ENCODE results near the gene HLA-DOA. TPM values are rescaled to one million over a fixed set of nuclear protein-coding genes. Genes with fewer than 3 reads are reported as not detected.

Gene HLA-DOA
- total RNA-seq, 1 donor from 2014 or later, result 9.7 TPM

DNA sequence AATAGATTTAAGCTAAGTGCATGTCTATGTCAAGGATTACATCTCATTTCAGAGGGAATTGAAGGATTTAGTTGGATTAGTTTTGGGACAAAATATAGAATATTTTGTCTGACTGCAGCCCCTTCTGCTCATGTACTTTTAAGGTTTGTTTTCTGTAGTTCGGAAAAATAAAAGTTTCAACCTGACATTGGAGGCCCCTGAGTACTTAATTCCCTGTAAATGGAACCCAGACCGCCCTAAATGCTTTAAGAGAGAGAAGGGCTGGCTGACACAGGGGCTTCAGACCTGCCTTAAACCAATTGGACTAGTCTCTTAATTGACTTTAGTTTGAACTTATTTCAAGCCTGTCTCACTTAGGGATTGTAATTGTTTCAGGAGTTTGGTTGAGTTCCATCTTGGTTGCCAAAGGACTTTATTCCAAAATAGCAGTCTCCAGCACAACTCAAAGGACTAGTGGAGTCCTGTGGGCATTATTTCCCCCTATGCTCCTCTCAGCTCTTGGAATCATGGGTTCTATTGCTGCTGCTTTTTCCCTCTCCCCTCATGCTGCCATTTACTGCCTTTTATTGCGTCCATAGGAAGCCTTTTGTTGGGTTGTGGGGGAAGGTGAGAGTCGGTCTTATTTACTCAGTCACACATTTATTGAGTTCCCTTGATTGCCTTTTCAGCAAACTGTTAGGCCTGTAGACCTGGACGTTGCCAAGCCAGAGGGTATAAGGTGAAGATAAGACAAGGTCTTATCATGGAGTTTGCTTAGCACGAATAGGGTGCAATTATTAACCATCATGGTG, 26.5 kb downstream of the HLA-DOA start:
- no peak for ATAC-seq
- no peak for DNase-seq (ENCODE audit: low spot score)
- intact Hi-C loops (cut with DNase I), result loop anchor here (10.0 kb wide), 1 partner anchor 48 kb away; no protein-coding TSS in a partner anchor

GRCh38 chr6:32982084-32982701, 27.2 kb downstream of the HLA-DOA start:
- DNase-seq (ENCODE audit: low spot score) (no peak), ATAC-seq (no peak)
- intact Hi-C loops (cut with DNase I), result loop anchor here (10.0 kb wide), 1 partner anchor 47 kb away; no protein-coding TSS in a partner anchor

DNA sequence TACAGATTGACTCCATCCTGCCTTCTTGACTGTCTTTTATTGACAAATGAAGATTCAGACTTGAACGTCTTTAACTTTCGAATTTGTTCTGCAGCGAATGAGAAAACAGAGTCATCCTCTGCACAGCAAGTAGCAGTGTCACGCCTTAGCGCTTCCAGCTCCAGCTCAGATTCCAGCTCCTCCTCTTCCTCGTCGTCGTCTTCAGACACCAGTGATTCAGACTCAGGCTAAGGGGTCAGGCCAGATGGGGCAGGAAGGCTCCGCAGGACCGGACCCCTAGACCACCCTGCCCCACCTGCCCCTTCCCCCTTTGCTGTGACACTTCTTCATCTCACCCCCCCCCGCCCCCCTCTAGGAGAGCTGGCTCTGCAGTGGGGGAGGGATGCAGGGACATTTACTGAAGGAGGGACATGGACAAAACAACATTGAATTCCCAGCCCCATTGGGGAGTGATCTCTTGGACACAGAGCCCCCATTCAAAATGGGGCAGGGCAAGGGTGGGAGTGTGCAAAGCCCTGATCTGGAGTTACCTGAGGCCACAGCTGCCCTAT, 28.8 kb downstream of the HLA-DOA start:
- intact Hi-C loops (cut with DNase I), result loop anchor here (10.0 kb wide), 1 partner anchor 46 kb away; no protein-coding TSS in a partner anchor

GRCh38 chr6:32979720-32980487, 29.5 kb downstream of the HLA-DOA start:
- ATAC-seq (no peak), DNase-seq (ENCODE audit: low spot score) (no peak)
- intact Hi-C loops (cut with DNase I), result loop anchor here (10.0 kb wide), 1 partner anchor 45 kb away; no protein-coding TSS in a partner anchor

More for the DNA sequence above, 28.8 kb downstream of the HLA-DOA start:
- ATAC-seq, result no peak
- DNase-seq (ENCODE audit: low spot score), result no peak

- intact Hi-C loops (cut with DNase I), result no loop called here
- DNase-seq (ENCODE audit: low spot score), result no peak
- ATAC-seq, result no peak
These were observed 31.5 kb downstream of the HLA-DOA start for GRCh38 chr6:32977953-32978324.

- DNase-seq (ENCODE audit: low spot score) (no peak), ATAC-seq (no peak)
- intact Hi-C loops (cut with DNase I), result no loop called here
These were observed 32.0 kb downstream of the HLA-DOA start for GRCh38 chr6:32977272-32977952.

GRCh38 chr6:32976334-32977069, 32.9 kb downstream of the HLA-DOA start:
- DNase-seq (ENCODE audit: low spot score) (no peak), ATAC-seq (no peak)
- intact Hi-C loops (cut with DNase I), result no loop called here

DNA sequence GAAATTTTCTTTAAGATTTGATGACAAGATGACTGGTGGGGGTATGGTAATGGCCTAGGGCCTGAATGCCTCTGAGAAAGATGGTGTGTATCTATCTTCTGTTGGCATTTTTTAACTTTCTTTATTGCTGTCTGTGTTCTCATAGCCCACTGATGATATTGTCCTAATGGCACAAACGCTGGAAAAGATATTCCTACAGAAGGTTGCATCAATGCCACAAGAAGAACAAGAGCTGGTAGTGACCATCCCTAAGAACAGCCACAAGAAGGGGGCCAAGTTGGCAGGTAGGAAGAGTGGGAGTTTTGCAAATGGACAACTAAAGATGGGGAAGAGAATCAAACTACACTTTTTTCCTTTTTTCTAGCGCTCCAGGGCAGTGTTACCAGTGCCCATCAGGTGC, 33.5 kb downstream of the HLA-DOA start:
- ATAC-seq (no peak), DNase-seq (ENCODE audit: low spot score) (no peak)
- intact Hi-C loops (cut with DNase I), result no loop called here

DNA sequence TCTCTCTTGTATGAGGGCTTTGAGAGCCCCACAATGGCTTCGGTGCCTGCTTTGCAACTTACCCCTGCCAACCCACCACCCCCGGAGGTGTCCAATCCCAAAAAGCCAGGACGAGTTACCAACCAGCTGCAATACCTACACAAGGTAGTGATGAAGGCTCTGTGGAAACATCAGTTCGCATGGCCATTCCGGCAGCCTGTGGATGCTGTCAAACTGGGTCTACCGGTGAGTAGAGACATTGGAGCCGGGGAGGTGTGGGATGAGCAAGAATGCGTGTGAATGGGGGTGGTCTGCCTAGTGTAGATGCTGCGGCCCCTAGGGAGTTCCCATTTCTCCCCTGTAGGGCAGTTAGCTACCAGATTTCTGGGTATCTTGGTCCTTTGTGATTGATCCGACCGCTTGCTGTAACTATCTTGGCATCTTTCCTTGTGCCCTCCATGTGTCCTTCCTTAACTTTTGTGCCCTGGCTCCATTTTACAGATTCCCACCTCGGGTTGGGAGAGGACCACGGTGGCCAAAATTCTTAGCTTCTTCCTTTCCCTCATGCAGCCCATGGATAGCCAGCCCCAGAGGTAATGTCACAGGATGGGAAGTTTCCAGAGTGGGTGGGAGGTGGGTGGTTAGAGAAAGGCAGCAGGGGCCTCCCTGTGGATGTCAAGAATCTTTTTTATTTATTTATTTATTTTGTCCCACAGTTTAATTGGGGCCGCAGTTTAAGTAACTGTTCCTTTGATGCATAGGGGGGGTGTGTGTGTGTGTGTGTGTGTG, 34.7 kb downstream of the HLA-DOA start:
- no peak for DNase-seq (ENCODE audit: low spot score)
- intact Hi-C loops (cut with DNase I), result no loop called here
- ATAC-seq, result no peak

GRCh38 chr6:32974016-32974333, 35.4 kb downstream of the HLA-DOA start:
- ATAC-seq, result no peak
- intact Hi-C loops (cut with DNase I), result no loop called here
- DNase-seq (ENCODE audit: low spot score), result no peak

DNA sequence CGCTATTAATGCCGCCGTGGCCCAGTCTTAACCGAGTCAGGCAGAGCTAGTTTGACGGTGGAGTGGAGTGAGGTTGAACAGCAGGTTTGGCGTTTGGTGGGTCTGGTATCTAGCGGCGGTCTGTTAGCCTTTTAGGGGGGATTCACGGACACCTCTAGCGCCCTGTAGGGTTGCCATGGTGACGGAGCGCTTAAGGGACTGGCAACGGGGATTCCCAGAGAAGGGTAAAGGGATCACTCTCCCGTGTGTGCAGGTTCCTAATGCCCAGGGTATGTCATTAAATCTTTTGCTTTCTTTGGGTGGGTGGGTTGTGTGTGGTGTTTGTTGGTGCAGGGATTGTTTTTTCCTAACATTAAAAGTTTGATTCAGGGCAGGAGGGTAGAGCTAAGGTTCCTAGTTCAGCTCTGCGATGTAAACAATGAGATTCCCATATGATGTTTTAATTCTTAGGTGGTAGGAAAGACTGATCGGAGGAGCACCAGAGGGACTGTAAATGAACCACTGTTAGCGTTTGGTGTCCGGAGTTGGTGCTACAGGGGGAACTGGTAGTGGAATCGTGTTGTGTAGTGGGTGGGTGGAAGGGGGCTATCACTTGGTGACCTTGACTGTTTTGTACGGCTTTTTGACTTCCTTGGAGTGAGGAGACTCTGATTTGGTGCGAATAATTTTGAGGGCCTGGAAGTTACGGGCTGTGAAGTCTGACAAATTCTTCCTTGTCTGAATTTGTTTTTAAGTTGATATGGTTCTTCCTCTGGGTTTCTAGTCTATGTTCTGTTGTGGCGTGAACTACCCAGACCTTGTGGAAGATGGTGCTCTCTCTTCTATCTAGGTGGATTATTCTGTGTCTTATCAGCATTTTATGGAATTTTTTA, 36.0 kb downstream of the HLA-DOA start:
- intact Hi-C loops (cut with DNase I), result no loop called here
- ATAC-seq (no peak), DNase-seq (ENCODE audit: low spot score) (peak; percentile 71)

DNA sequence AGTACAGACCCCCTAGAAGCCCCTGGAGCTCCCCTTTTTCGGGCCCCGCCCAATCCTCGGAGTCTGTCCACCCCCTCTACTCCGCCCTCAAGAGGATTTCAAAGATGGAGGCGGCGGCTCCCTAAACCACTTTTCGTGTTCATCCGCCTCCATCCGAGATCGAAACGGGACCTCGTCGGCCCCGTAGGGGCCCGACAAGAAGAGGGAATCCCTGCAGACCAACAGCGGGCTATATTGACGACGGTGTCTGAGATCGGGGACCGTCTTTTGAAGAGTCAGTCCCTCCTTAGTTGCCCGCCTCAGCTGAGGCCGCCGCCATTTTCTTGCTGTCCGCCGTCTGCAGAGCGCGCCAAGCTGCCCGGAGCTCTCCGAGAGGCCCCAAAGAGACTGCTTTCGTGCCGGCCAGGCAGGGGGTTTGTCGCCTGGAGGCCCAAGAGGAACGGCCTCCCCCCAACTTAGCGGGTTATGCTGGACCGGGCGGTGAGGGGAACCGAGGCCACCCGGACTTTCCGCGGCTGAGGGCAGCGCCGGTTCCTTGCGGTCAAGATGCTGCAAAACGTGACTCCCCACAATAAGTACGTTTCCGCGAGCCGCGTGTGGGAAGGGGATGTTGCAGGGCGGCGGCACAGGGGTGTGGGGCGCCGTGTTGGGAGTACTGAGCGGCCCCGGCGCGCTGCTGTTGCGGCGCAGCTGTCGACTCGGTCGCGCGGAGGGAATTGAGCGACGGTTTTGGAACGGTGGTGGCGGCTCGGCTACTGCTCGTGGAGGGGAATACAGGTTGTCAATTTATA, 36.8 kb downstream of the HLA-DOA start:
- no peak for ATAC-seq
- intact Hi-C loops (cut with DNase I), result no loop called here
- DNase-seq (ENCODE audit: low spot score), result peak; percentile 77

- DNase-seq (ENCODE audit: low spot score) (peak; percentile 100), ATAC-seq (peak; percentile 79)
- intact Hi-C loops (cut with DNase I), result no loop called here
These were observed 37.6 kb downstream of the HLA-DOA start for GRCh38 chr6:32971581-32972352.

DNA sequence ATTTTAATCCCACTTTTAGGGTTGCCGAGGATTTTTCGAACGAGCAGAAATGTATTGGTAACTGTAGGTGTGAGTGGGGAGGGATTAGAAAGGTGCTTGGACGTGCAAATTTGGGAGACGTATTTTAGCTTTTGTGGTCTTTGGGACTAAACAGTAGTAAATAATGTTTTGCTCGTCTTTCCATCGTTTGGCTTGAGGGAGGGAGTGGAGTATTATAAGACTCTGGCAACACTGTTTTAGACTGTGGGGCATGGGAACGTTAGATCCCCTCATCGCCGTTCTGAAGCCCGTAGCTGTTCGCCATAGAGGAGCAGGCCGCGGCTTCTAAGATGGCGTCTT, 38.2 kb downstream of the HLA-DOA start:
- no peak for DNase-seq (ENCODE audit: low spot score)
- ATAC-seq, result no peak
- intact Hi-C loops (cut with DNase I), result no loop called here

DNA sequence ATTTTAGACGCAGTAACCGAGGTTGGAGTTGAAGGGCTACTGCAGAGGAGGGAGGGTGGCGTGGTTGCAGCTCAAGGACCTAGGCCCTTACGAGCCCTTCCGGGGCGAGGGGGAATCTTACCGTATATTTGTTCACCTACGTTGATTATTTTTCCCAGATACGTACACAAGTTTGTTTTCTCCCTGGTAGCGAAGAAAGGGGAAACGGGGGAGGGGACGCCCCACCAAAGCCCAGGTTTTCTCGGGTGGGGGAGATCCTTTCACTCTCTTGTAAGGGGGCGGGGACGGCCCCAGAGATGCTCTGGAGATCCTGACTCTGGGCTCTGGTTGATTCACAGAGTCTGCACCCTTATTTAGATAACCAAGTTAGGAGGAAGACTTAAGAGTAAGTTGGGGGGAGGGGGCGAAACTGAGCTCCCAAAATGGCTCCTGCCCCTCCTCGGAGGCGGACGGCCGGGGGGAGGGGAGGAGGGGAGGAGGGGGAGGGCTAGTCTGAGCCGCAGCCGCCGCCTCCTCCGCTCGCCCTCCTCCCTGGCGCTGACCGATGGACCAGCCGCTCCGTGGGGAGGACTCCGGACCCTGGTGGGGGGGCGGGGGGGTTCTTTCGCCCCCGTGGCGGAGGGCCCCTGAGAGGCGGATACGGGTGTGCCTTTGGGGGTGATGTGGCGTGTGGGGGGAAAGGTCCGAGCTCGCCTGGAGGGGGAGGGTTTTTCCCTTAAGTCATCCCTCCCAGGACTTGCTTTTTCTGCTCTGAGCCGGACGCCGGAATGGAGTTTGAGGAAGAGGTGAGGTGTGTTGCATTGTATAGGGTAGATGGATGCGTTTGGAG, 38.8 kb downstream of the HLA-DOA start:
- DNase-seq (ENCODE audit: low spot score) (peak; percentile 95), ATAC-seq (peak; percentile 69)
- intact Hi-C loops (cut with DNase I), result no loop called here

All from sciatic nerve (tissue), 2 donors.